Endometrium (tissue), 2 donors: ENCODE measurements around the gene ARL10.

ENCODE experiments used
- FAIRE-seq: peaks from 2 replicates; lab custom pipeline; 2012; peaks lifted over from hg19 to GRCh38; lab: Jason Lieb, UNC
- donor health status: control.
- donor health status: control.

The ARL10 gene

DNA sequence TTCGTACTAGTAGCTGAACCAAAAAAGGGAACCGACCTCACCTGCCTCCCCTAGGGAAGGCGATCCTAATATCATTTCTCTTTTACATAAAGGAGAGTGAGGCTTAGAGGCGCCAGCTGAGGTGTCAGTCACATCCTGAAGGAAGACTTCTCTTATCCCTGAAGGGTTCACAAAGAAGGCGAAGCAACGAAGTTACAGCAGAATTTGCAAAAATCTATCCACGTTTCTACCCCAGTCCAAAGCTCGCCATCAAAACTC lies 3.1 kb upstream of the ARL10 start:
- FAIRE-seq: no peak

DNA sequence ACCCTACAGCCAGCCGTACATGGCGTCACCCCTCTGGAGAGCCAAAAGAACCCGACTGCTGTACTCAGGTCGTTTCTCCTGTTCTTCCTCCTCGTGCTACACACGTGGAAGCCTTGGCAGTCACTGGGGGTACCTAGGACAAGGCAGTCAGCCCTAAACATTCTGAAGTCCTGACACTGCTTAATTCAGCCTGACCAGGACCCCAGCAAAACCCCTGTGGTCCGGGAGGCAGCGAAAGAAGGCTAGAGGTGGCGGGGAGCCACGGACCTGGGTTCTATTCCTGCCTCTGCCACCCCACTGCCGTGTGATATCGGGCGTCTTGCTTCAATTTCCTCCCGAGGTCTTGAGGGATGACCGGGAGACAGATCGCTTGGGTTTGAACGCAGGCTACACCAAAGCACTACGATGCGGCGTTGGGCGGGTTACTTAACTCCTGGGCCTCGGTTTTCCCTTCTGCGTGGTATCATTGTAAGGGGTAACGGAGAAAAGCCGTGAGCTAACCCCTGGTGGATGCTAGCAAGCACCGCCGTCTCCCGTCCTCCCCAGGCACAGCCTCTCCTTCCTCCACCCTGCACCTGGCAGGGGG lies 429 bp upstream of the ARL10 start:
- FAIRE-seq: no peak

DNA sequence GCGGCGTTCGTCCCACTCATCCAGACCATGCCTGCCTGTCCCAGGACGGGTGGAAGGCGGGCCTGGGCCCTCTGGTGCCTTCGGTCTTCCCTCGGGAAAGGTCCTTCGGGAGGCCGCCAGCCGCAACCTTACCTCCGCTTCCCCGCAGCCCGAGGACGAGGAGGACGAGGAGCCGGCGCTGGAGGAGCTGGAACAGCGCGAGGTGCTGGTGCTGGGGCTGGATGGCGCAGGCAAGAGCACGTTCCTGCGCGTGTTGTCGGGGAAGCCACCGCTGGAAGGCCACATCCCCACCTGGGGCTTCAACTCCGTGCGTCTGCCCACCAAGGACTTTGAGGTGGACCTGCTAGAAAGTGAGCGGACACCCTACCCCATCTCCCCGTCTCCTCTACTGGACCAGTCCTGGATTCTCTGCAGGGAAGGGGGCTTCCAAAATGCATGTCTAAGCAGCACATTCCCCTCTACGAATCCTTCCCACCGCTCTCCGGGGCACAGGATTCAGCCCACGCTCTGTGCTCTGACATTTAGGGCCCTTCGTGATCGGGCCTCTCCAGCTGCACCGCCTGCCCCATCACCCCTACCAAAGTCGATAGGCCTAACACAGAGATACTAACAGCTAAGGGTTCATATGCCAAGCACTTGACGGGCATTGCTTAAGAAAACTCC lies 1.1 kb downstream of the ARL10 start:
- FAIRE-seq: no peak

DNA sequence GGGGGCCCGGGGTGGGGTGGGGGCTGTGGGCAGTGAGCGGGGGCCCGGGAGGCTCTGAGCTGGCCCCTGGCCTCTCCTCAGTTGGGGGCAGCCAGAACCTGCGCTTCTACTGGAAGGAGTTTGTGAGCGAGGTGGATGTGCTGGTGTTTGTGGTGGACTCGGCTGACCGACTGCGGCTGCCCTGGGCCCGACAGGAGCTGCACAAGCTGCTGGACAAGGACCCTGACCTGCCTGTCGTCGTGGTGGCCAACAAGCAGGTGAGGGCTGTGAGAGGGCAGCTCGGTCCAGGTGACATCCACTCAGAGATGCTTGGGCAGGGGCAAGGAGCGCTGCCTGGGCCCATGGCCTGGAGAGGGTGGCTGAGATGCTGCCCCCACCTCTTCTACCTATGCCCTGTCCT lies 3.4 kb downstream of the ARL10 start:
- no peak for FAIRE-seq

DNA sequence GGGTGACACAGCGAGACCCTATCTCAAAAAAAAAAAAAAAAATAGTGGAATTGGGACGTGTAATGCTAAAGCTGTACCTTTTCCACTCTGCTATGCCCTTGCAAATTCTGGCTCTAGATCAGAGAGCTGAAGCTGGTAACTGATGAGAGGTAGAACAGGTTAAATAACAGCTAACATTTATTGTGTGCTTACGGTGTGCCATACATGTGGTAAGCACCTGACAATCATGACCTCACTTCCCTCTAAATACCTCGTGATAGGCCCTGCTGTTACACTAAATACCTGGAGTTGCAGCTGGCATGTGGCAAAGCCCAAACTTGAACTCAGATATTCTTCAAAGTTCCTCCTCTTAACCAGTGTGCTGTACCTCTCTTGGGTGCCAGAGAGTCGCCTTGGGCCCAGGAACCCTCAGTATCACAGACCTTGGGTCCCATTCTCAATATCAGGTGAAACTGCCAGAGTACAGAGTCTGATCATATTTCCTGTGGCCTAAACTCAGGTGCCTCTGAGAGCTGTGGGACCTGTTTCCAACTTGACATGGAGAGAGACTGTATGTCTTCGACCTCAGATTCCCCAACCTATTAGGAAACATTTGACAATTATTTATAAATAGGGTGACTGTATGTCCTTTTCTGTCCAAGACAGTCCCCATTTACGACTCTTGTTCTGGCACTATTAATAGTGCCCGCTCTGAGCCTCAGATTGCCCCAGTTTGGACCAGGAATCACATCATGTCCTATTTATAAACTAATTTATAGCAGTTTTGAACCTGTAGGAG lies 4.8 kb downstream of the ARL10 start:
- FAIRE-seq: no peak

DNA sequence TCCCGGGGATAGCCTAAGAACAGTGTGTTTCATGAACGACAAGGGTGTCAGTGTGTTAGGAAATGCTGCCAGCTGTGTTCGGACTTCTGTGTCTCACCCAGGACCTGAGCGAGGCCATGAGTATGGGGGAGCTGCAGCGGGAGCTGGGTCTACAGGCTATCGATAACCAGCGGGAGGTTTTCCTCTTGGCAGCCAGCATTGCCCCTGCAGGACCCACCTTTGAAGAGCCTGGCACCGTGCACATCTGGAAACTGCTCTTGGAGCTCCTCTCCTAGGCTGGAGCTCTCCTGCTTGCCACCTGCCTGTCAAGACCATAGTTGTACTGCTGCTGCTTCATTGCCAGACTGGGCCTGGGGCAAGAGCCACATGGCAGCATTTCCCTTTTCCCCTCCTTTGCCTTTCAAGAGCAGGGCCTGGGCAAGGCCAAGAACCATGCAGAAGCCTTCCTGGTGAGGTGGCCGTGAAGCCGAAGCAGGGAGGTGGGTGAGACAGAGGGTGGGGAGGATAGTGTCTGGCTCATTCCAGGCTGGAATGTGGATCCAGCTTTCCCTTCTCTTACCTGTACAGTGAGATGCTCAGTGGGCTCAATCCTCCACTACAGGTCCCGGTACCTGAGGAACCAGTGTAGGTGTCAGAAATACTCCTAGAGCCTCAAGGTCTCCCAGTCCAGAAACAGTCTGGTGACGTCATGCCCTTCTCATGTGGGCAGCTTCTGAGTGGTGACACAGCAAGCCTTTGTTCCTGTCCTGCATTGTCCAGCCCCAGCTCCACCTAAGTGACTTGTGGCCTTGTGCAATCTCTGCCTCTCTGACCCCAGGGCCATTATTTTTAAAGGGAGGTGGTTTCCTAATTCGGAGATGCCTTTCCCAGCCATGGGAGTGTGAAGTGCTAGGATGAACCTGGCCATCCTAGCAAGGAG lies 6.6 kb downstream of the ARL10 start:
- FAIRE-seq: no peak

DNA sequence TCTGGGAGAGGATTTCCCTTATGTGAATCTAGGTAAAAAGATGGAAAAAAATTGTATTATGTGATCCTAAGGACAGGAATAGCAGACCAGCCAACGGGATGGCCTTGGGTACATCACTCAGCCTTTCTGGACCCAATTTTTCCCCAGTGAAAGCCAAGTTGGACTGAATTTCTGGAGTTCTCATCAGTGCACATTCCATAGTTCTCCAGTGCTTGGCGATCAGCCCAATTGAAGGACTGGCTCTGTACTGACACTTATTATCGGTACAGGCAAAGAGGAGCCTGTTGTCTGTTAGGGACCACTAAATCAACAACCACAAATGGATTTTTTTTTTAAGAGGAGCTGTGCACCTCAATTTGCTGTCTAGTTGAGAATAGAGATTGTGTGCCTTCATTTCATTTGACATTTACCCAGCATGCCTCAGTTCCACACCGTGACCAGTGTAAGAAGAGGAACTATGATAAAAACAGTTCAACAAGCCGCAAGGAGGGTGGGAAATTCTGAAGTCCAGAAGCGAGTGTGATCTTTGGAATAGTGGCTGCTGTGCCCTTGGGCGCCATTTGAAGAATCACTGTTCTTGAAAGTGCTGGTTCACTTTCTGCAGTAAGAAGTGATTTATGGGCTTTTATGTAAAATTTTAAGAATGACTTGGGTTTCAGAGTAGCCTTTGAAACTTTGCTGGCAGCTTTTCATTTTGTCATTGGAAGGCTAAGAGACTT lies 8.0 kb downstream of the ARL10 start:
- FAIRE-seq: no peak

DNA sequence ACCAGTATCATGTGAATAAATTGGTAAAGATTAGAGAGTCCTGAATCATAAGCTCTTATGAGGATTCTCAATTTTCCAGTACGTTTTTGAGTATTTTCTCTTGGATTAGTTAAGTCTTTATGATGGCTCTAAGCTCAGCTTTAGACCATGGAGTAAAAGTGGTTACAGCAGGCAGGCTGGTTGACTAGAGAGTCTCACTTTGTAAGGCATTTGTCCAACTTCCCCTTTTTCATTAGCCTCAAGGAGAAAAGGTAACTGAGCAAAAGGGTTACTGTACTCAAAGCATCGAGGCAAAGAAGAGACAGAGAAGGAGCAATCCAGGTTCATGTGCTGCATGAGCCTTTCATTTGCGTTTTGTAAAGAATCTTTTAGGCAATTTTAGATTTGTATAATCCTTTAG lies 14.6 kb downstream of the ARL10 start:
- no peak for FAIRE-seq

DNA sequence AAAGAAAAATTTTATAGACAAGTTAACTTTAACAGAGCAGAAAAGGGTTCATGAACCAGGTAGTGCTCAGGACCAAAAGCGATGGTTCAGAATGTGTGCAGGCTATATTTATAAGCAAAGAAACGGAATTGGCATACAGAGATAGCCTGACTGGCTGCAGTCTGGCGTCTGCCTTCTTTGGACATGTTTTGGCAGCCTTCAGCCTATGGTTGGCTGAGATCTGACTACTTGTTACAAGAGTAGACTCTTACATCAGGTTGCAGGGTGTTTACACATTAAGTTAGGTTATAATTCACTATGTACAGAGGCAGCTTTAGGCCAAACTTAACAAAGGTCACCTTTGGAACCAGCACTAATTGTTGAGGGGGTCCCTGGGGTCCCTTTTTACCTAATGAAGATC lies 16.1 kb downstream of the ARL10 start:
- no peak for FAIRE-seq

DNA sequence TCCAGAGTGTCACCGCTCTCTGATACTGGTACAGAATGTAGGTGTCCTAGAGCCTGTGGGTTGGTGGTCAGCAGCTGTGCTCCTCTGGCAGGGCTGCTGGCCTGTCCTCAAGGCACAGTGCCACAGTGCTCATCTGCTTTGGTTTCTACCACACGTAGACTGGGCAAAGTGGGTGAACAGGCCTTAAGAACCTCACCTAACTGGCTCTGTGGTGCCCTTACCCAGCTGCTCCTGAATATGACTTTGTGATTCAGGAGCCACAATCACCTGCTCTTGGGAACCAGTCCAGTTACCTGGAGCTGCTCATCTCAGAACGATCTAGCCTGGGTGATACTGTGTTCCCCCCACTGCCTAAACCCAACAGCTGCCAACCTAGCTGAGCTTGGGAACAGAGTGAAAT lies 16.7 kb downstream of the ARL10 start:
- no peak for FAIRE-seq

DNA sequence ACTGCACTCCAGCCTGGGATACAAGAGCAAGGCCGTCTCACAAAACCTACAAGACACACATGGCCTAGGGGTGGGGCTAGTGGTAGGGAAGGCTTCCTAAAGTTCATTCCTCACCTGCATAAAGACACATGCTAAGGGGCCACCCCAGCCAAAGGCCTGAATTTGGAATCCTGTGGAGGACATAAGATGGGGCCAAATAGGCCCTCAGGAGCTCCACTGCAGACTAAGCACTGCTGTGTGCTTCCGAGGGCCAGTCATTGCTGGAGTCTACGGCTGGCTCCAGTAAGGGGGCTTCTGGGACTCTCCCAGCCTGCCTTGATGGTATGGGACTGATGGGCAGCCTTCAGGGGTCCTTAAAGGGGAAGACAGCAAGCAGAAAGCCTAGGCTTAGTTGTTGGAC lies 17.4 kb downstream of the ARL10 start:
- no peak for FAIRE-seq

DNA sequence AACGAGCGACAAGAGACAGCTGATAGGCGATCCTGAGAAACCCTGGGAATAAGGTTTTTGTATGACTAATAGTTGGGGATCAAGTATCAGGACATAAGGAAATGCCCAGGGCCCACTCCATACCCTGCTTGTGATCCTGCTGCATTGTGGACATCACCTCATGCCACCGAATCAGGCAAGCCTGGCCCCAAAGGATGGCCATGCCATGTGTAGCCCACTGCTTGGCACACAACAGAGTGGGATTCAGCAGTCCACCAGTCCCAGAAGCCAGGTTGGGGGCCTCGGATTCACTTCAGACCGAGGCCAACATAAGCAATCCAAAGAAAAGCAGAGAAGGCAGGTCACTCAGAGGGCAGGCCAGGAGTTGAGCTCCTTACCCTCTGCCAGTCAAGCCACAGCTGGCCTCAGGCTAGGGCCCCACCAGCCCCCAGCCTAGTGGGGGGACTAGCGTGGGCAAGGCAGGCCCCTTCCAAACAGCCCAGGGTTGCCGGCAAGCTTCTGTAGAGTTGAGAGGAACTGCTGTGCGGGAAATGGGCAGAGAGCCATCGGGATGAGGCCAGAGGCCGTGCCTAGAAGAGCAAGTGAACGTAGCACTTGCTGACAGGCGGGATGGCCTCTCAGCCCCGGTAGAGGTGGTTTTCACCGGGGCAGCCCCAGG lies 18.1 kb downstream of the ARL10 start:
- FAIRE-seq: no peak

DNA sequence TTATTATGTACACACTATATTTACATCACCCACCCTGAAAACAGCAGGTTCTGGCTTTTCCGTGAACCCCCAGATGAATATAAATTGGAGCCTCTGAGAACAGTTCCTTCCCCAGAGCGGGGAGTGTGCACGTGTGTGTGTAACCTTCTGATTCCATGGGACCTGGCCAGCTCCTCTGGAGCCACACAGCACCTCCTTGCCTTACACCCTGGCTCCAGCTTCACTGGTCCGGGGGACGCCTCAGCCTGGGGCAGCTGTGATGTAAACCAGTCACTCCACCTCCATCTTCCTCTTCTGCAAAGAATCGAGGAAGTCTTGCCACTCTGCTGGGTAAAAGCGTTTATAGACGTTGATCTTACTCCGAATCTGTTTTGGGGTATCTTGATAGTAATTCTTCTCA lies 18.7 kb downstream of the ARL10 start:
- FAIRE-seq: no peak

DNA sequence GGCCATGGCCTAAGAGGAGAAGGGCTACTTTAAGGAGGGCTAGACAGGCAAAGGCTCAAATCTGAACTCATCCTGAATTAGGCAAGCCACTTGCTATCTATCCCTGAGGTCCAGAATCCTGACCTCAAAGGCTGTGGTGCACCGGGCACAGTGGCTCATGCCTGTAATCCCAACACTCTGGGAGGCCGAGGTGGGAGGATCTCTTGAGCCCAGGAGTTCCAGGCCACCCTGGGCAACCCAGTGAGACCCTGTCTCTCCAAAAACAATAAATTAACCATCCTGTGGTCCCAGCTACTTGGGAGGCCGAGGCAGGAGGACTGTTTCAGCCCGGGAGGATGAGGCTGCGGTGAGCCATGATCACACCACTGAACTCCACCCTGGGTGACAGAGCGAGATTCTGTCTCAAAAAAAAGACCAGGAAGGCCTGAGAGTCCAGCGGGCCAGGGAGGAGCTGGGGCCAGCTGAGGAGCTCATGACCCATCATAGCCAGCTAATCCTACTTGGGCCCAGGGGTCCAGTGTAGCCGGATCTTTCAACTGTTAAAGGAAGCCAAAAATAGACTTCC lies 19.2 kb downstream of the ARL10 start:
- no peak for FAIRE-seq

DNA sequence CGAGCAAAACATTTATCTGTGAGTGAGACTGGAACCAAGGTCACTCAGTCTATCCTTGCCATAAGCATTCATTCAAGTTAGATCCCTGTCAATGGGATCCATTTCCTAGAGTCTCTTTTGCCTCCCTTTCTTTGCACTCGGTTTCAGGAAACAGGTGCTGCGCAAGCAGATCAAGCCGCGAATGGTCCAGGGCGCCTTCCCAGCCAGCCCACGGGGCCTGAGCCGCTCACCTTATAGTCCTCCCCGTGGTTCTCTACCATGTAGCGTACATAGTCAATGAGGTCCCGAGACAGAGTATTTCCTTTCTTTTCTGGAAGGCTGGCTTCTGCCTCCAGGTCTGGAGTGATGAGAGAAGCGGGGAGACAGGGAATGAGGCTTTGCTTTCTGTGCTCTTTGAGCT lies 19.7 kb downstream of the ARL10 start:
- FAIRE-seq: no peak

DNA sequence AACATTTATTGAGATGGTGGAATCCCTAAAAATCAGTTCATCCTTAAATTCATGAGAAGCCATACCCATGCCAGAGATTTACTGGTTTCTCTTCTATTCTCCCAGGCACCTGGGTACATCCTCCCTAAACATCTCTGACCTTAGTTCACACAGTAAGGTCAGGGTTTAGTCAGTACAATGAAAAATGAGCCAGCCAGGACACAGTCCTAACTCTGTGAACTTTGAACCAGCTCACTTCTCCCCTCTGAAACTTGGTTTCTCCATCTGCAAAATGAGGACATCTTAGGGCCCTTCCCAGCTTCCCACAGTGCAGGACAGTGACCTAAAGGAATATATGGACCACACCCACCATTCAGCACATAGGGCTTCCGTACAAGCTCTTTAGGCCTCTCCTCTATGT lies 21.2 kb downstream of the ARL10 start:
- FAIRE-seq: no peak

DNA sequence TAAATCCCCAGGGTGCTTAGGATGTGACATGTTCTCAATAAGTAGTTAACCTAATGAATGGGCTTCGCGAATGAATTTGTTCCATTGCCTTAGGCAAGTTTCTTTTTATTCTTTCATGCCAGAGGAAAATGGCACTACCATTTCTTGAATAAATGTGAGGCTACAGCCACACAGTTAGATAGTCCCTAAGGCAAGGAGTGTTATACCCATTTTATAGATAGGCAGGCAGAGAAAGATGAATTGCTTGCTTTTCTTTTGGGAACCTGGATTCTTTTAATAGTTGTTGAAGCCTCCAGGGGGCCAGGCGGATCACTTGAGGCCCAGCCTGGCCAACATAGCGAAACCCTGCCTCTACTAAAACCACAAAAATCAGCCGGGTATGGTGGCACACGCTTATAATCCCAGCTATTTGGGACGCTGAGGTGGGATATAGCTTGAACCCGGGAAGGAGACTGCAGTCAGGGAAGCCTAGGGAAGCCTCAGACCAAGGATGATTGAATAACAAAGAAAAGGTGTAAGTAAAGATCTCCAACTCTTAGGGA lies 22.2 kb downstream of the ARL10 start:
- no peak for FAIRE-seq

DNA sequence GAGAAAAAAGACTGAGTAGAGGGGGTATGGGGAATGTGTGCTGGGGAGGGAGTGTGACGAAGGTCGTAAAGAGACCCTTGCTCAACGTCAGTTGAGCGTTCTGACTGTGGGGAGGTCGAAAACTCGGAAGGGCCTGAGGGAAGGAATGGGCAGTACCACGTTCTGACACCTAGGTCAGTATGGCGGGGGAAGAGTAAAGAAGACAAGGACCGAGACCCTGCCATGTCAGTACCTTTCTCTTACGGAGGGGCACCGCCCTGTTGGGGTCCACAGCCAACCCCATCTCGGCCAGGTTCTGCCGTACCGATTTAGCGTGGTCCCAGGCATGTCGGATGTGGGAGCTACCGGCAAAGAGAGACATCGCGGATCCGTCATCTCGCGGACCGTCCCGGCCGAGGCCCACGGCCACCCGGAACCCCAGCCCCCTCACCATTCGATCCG lies 22.7 kb downstream of the ARL10 start:
- no peak for FAIRE-seq

DNA sequence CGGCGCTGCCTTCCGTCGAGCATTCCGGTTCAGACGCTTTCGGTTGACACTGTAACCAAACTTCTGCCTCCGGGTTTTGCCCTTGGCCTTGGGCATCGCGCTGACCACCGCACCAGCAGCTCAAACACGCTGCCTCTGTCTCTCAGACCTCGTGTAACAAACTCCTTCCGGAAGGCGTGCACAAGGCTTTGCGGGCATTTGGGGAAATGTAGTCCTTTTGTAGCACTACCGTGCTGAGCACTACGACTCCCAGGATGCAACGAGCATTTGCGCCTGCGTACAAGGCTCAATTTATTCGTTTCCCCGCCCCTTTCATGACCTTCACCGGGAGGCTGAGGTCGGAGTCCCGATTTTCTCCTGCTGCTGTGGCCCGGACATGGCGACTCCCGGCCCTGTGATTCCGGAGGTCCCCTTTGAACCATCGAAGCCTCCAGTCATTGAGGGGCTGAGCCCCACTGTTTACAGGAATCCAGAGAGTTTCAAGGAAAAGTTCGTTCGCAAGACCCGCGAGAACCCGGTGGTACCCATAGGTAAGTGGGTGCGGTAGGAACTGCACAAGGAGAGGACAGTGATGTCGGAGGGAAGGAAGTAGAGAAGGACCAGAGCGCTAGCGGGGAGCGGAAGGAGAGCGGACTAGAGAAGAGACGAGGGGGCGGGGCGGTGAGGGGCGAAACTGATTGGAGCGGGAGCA lies 23.3 kb downstream of the ARL10 start, which contains the start of the genes HIGD2A and NOP16:
HIGD2A (plus strand) TSS at position 308 of the 691 bp plus-strand sequence; CDS start at position 377, 69 bp downstream.
NOP16 (minus strand) TSS at position 155 of the 691 bp plus-strand sequence; CDS start at position 96, 59 bp downstream.
- FAIRE-seq: peak; percentile 83
